Suprapubic skin (tissue), 4 donors: Measurements from ENCODE around the gene TCF20. TPM values are rescaled to one million over a fixed set of nuclear protein-coding genes. Genes with fewer than 3 reads are reported as not detected.

Experiments
- DNase-seq, 2 donors: peaks; one replicate each; pipeline ENCODE4 v3.0.0-alpha.2; 2019; ENCODE audit warnings: low spot score in 2 of 2
- H3K27ac ChIP-seq: fragments of 200-600 bp; sonication (generic); one replicate; pipeline ENCODE4 v1.5.1; 2019
- H3K27me3 ChIP-seq: fragments of 200-600 bp; sonication (generic); one replicate; pipeline ENCODE4 v1.5.1; 2019
- H3K36me3 ChIP-seq: fragments of 200-600 bp; sonication (generic); one replicate; pipeline ENCODE4 v1.5.1; 2019
- H3K4me1 ChIP-seq: fragments of 200-600 bp; sonication (generic); one replicate; pipeline ENCODE4 v1.5.1; 2019
- H3K4me3 ChIP-seq: fragments of 200-600 bp; sonication (generic); one replicate; pipeline ENCODE4 v1.5.1; 2019; ENCODE audit warnings: mild to moderate bottlenecking
- H3K9me3 ChIP-seq: fragments of 200-600 bp; sonication (generic); one replicate; pipeline ENCODE4 v1.5.1; 2019
- CTCF ChIP-seq, 2 donors: fragments of 200-600 bp in 1 of 2; fragments of 450-650 bp in 1 of 2; sonication (generic) in 1 of 2; IDR thresholded peaks; one replicate each; pipeline ENCODE4 v1.5.1; 2016 to 2019; ENCODE audit warnings: antibody characterized with exemption in 2 of 2, mild to moderate bottlenecking in 1 of 2, moderate library complexity in 1 of 2
- EP300 ChIP-seq: sonication (generic); formaldehyde crosslinking; IDR thresholded peaks from one replicate; pipeline ENCODE4 v1.6.1; 2017; ENCODE audit warnings: antibody characterized with exemption
- POLR2A ChIP-seq, 2 donors: fragments of 450-650 bp; IDR thresholded peaks; one replicate each; pipeline ENCODE4 v1.6.1; 2017; ENCODE audit warnings: antibody characterized with exemption in 2 of 2, mild to moderate bottlenecking in 2 of 2, moderate library complexity in 2 of 2
- POLR2AphosphoS5 ChIP-seq, 3 donors: sonication (generic); formaldehyde crosslinking; IDR thresholded peaks; one replicate each; pipeline ENCODE4 v1.6.1; 2017; ENCODE audit warnings: antibody characterized with exemption in 3 of 3
- WGBS: methylation state at CpG from one replicate; pipeline ENCODE4 v1.1.5; 2018; 5-methylcytosine and 5-hydroxymethylcytosine counted together
- total RNA-seq, 4 donors: library from RNA; depleted of rRNA; stranded (reverse); fragments of >200 nt; gene quantifications; one replicate each; pipeline ENCODE4 v1.1.0, GENCODE V29; 2016

Gene TCF20
- total RNA-seq, 4 donors from 2014 or later, result 56.4 to 72.8 (median 68.4) TPM

- peaks cover 13% of the 10 kb centered on the region for H3K27me3 ChIP-seq
- no peaks in the 10 kb centered on the region for H3K36me3 ChIP-seq
- peaks cover 31% of the 10 kb centered on the region for H3K4me1 ChIP-seq
- WGBS, result 94% methylated on average over 9 of the region's 9 CpGs
- no peak for TF ChIP-seq EP300
- no peak for TF ChIP-seq POLR2AphosphoS5 (IDR thresholded peaks at IDR 0.05)
- no peak for TF ChIP-seq CTCF (IDR thresholded peaks at IDR 0.05)
- no peak for TF ChIP-seq POLR2A (IDR thresholded peaks at IDR 0.05)
- no peak overlapping the region for H3K4me3 ChIP-seq
- H3K9me3 ChIP-seq, result no peaks in the 10 kb centered on the region
- no peak overlapping the region for H3K27ac ChIP-seq
- peak in 1 of 2 donors; percentile 37 for DNase-seq
Observed at GRCh38 chr22:42280140-42280539, 9.7 kb upstream of the TCF20 start.

DNA sequence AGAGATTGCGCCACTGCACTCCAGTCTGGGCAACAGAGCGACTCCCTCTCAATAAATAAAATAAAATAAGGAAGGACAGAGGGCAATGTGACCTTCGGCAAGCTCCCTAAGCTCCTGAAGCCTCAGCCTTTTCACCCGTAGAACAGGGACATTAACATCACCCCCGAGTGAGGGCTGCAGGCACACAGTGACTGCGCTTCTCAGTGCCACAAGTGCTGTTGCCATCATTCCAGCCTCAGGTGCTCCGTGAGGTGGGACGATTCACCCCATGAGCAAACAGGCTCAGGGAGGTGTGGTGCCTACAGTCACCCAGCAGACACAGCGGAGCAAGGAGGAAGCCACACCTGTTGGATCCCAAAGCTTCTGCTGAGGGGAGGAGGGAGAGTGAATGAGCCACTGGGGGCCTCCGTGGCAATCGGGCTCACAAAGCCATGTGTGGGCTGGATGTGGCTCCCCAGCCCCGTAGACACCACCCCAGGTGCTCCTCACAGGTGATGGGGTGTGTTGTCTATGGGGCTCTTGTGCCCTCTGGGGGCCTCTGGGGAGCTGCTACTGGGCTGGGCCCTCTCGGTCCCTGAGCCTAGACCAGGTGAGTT lies 9.1 kb upstream of the TCF20 start:
- peak in 1 of 2 donors; percentile 40 for DNase-seq
- no peak overlapping the region for H3K4me3 ChIP-seq
- WGBS, result 84% methylated on average over 10 of the region's 13 CpGs
- H3K27ac ChIP-seq, result no peak overlapping the region
- H3K27me3 ChIP-seq, result peaks cover 6% of the 10 kb centered on the region
- peaks cover 32% of the 10 kb centered on the region for H3K4me1 ChIP-seq
- no peaks in the 10 kb centered on the region for H3K36me3 ChIP-seq
- no peaks in the 10 kb centered on the region for H3K9me3 ChIP-seq
- TF ChIP-seq POLR2A (IDR thresholded peaks at IDR 0.05), result no peak
- no peak for TF ChIP-seq CTCF (IDR thresholded peaks at IDR 0.05)
- TF ChIP-seq POLR2AphosphoS5 (IDR thresholded peaks at IDR 0.05), result no peak
- no peak for TF ChIP-seq EP300

DNA sequence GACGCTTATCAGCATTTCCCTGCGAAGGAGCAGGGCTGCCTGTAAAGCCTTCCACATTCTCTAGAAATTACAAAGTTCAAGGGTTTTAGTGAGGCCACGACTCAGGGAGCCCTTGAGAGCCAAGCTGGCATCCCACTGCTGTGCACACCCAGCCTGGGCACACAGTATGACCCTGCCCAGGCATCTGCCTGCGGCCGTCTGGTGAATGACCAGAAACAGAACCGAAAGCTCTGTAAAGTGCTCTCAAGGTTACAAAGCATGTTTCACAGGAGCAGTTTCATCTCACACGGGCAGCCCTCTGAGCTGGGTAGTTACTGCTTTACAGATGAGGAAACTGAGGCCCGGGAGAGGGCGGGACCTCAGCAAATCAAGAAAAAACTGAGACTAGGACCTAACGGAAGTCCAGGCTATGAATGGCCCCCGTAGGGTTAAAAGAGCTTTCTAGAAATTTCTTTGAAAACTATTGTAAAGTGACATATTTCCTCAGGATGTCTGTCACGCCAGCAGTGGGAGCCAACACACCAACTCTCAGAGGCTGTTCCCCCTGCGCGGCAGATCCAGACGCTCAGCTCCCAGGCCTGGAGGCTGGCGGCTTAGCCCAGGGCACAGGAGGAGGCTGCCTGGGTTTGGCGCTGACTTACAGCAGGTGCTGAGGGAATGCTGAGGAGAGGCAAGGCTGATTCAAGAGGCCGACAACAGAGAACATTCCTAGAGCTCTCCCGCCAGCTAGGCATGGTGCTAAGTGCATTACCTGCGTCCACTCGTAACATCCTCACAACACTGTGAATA lies 7.7 kb upstream of the TCF20 start:
- peak in 1 of 2 donors; percentile 52 for DNase-seq
- H3K4me3 ChIP-seq, result no peak overlapping the region
- TF ChIP-seq POLR2AphosphoS5 (IDR thresholded peaks at IDR 0.05), result no peak
- no peak for TF ChIP-seq EP300
- 77% methylated on average over 13 of the region's 21 CpGs for WGBS
- H3K4me1 ChIP-seq, result peaks cover 21% of the 10 kb centered on the region
- no peaks in the 10 kb centered on the region for H3K36me3 ChIP-seq
- no peaks in the 10 kb centered on the region for H3K9me3 ChIP-seq
- no peak overlapping the region for H3K27ac ChIP-seq
- H3K27me3 ChIP-seq, result peaks cover 3% of the 10 kb centered on the region

DNA sequence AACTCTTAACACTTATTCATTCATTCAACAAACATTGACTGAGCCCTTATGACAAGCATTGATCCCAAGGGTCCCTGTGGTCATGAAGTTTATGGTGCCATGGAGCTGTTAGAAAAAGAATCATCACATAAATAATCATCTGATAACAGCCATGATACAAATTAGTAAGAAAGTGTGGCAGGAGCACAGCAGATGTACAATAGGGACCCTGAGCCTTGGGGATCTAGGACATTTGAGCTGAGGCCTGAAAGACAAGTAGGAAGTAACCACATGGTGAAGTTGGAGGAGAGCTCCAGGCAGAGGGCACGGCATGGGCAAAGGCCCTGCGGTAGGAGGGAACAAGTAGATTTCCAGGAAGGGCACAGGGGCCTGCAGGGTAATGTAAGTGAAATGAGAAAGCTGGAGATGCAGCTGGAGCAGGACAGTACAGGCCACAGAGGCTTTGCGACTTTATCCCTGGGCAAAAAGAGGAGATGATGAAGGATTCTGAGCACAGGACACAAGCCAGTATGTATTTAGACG lies 6.8 kb upstream of the TCF20 start:
- TF ChIP-seq POLR2A (IDR thresholded peaks at IDR 0.05) (no peak), EP300 (no peak), POLR2AphosphoS5 (IDR thresholded peaks at IDR 0.05) (no peak), CTCF (IDR thresholded peaks at IDR 0.05) (no peak)
- Histone ChIP-seq H3K9me3 (no peaks in the 10 kb centered on the region), H3K27ac (no peak overlapping the region), H3K36me3 (no peaks in the 10 kb centered on the region), H3K27me3 (no peaks in the 10 kb centered on the region), H3K4me3 (no peak overlapping the region), H3K4me1 (peaks cover 12% of the 10 kb centered on the region)
- WGBS, result 94% methylated on average over 4 of the region's 4 CpGs
- no peak for DNase-seq

GRCh38 chr22:42275970-42276369 lies 5.5 kb upstream of the TCF20 start:
- WGBS, result 43% methylated on average over 5 of the region's 5 CpGs
- Histone ChIP-seq H3K27me3 (no peaks in the 10 kb centered on the region), H3K36me3 (no peaks in the 10 kb centered on the region), H3K27ac (no peak overlapping the region), H3K4me3 (no peak overlapping the region), H3K9me3 (no peaks in the 10 kb centered on the region), H3K4me1 (peaks cover 21% of the 10 kb centered on the region)
- DNase-seq, result no peak
- no peak for TF ChIP-seq POLR2AphosphoS5 (IDR thresholded peaks at IDR 0.05)
- no peak for TF ChIP-seq POLR2A (IDR thresholded peaks at IDR 0.05)
- no peak for TF ChIP-seq CTCF (IDR thresholded peaks at IDR 0.05)
- no peak for TF ChIP-seq EP300
